BE2C (cell line): ENCODE results near the gene RETN.

Experiments used
- DNase-seq: peaks from one replicate; pipeline ENCODE4 v3.0.0-alpha.2; 2020
- H3K27me3 ChIP-seq: fragments of 250-450 bp; sonication (Bioruptor Pico); 2 replicates; pipeline ENCODE4 v1.5.1; 2020; ENCODE audit warnings: mild to moderate bottlenecking
- H3K36me3 ChIP-seq: fragments of 250-450 bp; sonication (Bioruptor Pico); 2 replicates; pipeline ENCODE4 v1.5.1; 2020; ENCODE audit warnings: mild to moderate bottlenecking
- H3K4me1 ChIP-seq: fragments of 250-450 bp; sonication (Bioruptor Pico); 2 replicates; pipeline ENCODE4 v1.5.1; 2020
- H3K4me3 ChIP-seq: 2 replicates; pipeline ENCODE4 v1.5.1; 2011; ENCODE audit warnings: low read depth, low read length
- H3K9me3 ChIP-seq: fragments of 250-450 bp; sonication (Bioruptor Pico); 2 replicates; pipeline ENCODE4 v1.5.1; 2020
- TF ChIP-seq, protein P1 (sequence below): IDR thresholded peaks from 2 replicates; pipeline ENCODE4 v1.5.1; 2012; ENCODE audit warnings: mild to moderate bottlenecking, low read depth, low read length

Gene RETN

DNA sequence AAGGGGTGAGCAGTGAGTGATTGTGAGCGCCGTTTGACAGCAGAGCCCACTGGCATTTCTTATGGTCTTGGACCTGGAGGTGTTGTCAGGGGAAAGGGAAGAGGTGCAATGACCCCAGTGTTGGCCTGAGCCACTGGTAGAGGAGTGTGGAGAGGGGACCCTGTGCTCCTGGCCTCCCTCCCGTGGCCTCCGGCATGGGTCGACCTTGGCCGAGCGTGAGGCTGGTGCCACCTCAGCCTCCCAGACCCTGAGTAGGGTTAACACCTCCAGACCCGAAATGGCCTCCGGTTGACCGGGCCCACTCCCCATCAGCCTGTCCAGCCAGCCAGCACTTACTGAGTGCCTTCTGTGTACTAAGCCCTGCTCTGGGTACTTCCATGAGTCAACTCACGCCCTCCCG lies 18.3 kb downstream of the RETN start:
- H3K4me1 ChIP-seq, result no peaks in the 10 kb centered on the region
- TF ChIP-seq, protein P1, sequence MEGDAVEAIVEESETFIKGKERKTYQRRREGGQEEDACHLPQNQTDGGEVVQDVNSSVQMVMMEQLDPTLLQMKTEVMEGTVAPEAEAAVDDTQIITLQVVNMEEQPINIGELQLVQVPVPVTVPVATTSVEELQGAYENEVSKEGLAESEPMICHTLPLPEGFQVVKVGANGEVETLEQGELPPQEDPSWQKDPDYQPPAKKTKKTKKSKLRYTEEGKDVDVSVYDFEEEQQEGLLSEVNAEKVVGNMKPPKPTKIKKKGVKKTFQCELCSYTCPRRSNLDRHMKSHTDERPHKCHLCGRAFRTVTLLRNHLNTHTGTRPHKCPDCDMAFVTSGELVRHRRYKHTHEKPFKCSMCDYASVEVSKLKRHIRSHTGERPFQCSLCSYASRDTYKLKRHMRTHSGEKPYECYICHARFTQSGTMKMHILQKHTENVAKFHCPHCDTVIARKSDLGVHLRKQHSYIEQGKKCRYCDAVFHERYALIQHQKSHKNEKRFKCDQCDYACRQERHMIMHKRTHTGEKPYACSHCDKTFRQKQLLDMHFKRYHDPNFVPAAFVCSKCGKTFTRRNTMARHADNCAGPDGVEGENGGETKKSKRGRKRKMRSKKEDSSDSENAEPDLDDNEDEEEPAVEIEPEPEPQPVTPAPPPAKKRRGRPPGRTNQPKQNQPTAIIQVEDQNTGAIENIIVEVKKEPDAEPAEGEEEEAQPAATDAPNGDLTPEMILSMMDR, result no peak
- no peak for DNase-seq
- H3K4me3 ChIP-seq, result no peak overlapping the region
- no peaks in the 10 kb centered on the region; the same call in 1 of the 2 replicates for H3K9me3 ChIP-seq
- no peaks in the 10 kb centered on the region for H3K27me3 ChIP-seq
- H3K36me3 ChIP-seq, result peaks cover 11% of the 10 kb centered on the region

DNA sequence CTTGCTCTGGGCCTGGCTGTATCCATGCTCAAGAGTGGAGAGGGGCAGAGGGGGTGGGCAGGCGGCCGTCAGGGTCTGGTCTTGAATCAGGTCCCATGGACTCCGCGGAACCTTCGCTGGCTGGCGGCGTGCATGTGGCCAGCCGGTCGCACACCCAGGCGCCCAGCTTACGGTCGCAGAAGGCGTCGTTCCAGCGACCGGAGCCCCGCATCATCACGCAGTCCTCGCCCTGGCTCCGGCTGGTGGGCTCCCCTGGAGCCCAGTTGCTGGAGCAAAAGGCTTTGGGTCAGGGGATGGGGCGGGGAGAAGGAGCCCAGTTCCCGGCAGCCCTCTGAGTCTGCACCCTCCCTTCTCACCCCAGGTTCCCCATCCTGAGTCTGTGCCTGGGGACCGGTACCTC lies 20.3 kb downstream of the RETN start:
- no peak overlapping the region for H3K4me3 ChIP-seq
- H3K27me3 ChIP-seq, result no peaks in the 10 kb centered on the region
- H3K36me3 ChIP-seq, result no peaks in the 10 kb centered on the region
- H3K4me1 ChIP-seq, result no peaks in the 10 kb centered on the region
- H3K9me3 ChIP-seq, result no peaks in the 10 kb centered on the region; the same call in 1 of the 2 replicates
- no peak for DNase-seq
- TF ChIP-seq, protein P1, result no peak

DNA sequence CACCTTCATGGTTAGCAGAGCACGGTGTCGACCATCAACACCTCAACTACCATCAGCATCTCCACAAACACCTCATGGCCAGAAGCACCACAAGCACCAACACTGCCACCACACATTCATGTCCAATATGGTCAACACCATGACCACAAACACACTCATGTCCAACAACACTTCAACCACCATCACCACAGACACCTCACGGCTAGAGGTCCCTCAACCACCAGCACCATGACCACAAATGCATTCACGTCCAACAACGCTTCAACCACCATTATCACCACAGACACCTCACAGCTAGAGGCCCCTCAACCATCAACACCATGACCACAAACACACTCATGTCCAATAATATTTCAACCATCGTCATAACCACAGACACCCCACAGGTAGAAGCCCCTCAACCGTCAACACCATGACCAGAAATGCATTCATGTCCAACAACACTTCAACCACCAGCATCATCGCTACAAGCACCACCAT lies 22.0 kb downstream of the RETN start:
- Histone ChIP-seq H3K36me3 (no peaks in the 10 kb centered on the region), H3K27me3 (no peaks in the 10 kb centered on the region), H3K4me3 (no peak overlapping the region), H3K4me1 (no peaks in the 10 kb centered on the region), H3K9me3 (no peaks in the 10 kb centered on the region; the same call in 1 of the 2 replicates)
- TF ChIP-seq, protein P1, result no peak
- no peak for DNase-seq

- peaks cover under 1% of the 10 kb centered on the region; the same call in 1 of the 2 replicates for H3K27me3 ChIP-seq
- no peaks in the 10 kb centered on the region; the same call in 1 of the 2 replicates for H3K9me3 ChIP-seq
- no peak for DNase-seq
- no peaks in the 10 kb centered on the region for H3K36me3 ChIP-seq
- no peaks in the 10 kb centered on the region for H3K4me1 ChIP-seq
- no peak overlapping the region for H3K4me3 ChIP-seq
- TF ChIP-seq, protein P1, result no peak
These were observed 22.6 kb downstream of the RETN start for GRCh38 chr19:7691497-7691896.

DNA sequence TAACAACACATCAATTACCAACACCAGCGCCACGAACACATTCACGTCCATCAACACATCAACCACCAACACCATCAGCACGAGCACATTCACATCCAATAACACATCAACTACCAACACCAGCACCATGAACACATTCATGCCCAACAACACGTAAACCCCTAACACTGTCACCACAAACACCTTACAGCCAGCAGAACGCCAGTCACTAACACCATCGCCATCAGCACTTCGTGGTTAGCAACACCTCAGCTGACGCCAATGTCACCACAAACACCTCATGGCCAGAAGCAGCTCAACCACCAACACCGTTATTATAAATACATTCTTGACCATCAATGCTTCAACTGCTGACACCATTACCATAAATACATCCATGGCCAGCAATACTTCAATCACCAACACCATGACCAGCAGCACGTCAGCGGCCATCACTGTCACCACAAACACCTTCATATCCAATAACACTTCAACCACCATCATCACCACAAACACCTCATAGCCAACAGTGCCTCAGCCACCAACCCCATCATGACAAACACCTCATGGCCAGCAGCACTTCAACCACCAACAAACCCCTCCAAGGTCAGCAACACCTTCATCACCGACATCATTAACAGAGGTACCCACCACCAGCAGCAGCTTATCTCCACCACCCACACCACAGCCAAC lies 23.7 kb downstream of the RETN start:
- TF ChIP-seq, protein P1, result no peak
- no peaks in the 10 kb centered on the region for H3K36me3 ChIP-seq
- H3K4me1 ChIP-seq, result no peaks in the 10 kb centered on the region
- no peak for DNase-seq
- no peaks in the 10 kb centered on the region; the same call in 1 of the 2 replicates for H3K9me3 ChIP-seq
- H3K27me3 ChIP-seq, result peaks cover 8% of the 10 kb centered on the region
- no peak overlapping the region for H3K4me3 ChIP-seq

DNA sequence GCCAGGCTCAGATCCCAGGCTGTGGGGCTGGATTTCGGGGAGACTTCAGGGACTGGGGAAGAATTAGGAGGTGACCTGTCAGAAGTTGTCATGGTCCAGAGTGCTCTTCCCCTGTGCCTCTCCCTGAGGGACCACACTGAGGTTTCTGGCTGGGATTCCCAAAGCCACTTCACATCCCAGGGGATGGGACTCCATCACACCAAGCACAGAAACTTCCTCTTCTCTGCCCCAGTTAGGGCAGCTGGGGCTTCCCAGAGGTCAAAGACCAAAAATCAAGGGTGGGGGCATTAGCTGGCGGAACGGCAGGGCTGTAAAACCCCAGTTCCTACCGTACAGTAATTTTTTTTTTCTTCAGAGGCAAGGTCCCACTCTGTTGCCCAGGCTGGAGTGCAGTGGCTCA lies 25.6 kb downstream of the RETN start:
- Histone ChIP-seq H3K4me1 (no peaks in the 10 kb centered on the region), H3K4me3 (no peak overlapping the region), H3K27me3 (peaks cover 19% of the 10 kb centered on the region), H3K9me3 (no peaks in the 10 kb centered on the region; the same call in 1 of the 2 replicates), H3K36me3 (no peaks in the 10 kb centered on the region)
- TF ChIP-seq, protein P1, result no peak
- no peak for DNase-seq
